ENCODE data around the gene PWWP2B. TPM values are rescaled to one million over a fixed set of nuclear protein-coding genes. Genes with fewer than 3 reads are reported as not detected.

The PWWP2B gene
- total and polyA plus RNA-seq, 2 of the 13 experiments (the other 11 are each of a cell fraction or from before 2014, with no cell fraction given), result 2.3 to 4.7 TPM

DNA sequence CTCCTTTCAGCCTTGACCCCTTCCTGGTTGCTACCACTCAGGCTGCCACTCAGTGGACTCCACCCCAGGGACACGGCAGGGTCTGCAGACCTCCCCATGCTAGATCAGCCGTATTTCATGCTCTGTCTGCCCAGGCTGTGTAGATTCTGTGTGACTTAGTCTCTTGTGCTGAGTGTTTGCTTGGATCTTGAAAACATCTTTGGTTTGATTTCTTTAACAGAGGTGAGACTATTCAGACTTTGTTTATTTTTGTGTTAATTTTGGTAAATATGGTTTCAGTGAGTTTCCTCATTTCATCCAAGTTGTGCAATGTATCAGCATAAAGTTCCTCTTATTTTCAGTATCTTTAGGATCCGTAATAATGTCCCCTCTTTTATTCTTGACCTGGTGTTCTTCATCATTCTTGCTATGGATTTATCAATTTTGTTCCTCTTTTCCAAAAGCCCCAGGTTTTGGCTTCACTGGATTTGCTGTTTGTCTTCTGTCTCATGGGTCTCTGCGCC, 21.2 kb upstream of the PWWP2B start:
- CTCF ChIA-PET (ENCODE audit: low intra/inter-chr PET ratio, low total read pairs), result no interaction called here
- FAIRE-seq, result no peak
- no peaks in the 10 kb centered on the region for H3K36me3 ChIP-seq (replicated peaks in 1 of 2; ENCODE audit: control insufficient read depth in 1 of 2, insufficient read depth in 2 of 2, low read length in 2 of 2)

DNA sequence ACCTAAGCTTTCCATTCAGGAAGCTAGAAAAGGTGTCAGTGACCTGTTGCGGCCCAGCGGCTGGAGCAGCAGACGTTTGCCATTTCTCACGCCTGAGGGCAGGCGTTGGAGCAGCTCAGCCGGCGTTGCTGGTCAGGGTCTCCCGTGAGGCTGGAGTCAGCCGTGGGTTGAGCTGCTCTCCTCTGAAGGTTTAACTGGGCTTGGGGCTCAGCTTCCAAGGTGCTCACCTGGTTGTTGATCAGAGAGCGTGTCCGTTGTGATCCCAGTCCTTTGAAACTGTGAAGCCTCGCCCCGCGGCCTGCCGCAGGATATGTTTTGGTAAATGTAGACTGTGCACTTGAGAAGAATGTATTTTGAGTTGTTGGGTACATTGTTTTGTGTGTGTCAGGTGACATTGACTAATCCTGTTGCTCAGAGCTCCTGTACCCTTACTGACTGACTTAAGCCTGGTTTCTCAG, 20.6 kb upstream of the PWWP2B start:
- Histone ChIP-seq H3K79me2 (ENCODE audit: insufficient read depth, low read length) (no peaks in the 10 kb centered on the region), H3K36me3 (replicated peaks in 1 of 2; ENCODE audit: control insufficient read depth in 1 of 2, insufficient read depth in 2 of 2, low read length in 2 of 2) (no peaks in the 10 kb centered on the region), H3K27me3 (ENCODE audit: control insufficient read depth in 1 of 2, insufficient read depth in 2 of 2, low read length in 2 of 2) (0 out of 5 replicates have a peak, but pooled peaks cover 0 to 5% of the 10 kb centered on the region in 2 experiments), H3K4me2 (ENCODE audit: low read depth, low read length) (no peak overlapping the region), H3K27ac (ENCODE audit: extremely low read length, insufficient read depth, low read length) (no peak overlapping the region), H4K20me1 (ENCODE audit: insufficient read depth, low read length) (no peaks in the 10 kb centered on the region), H3K9me3 (ENCODE audit: low read length) (no peaks in the 10 kb centered on the region), H3K9ac (ENCODE audit: insufficient read depth, low read depth, low read length) (no peak overlapping the region), H2AFZ (ENCODE audit: low read length) (no peak overlapping the region), H3K4me1 (ENCODE audit: insufficient read depth, low read length) (peaks cover 39% of the 10 kb centered on the region), H3K4me3 (replicated peaks in 1 of 3; ENCODE audit: insufficient read depth in 1 of 3, low read depth in 2 of 3, low read length in 3 of 3) (no peak overlapping the region)
- ChIA-PET POLR2A (no interaction called here), CTCF (ENCODE audit: low intra/inter-chr PET ratio, low total read pairs) (no interaction called here)
- no peak for FAIRE-seq
- WGBS (ENCODE audit: low lambda C conversion rate), result 52% methylated on average over 10 of the region's 15 CpGs
- TF ChIP-seq, protein P1, sequence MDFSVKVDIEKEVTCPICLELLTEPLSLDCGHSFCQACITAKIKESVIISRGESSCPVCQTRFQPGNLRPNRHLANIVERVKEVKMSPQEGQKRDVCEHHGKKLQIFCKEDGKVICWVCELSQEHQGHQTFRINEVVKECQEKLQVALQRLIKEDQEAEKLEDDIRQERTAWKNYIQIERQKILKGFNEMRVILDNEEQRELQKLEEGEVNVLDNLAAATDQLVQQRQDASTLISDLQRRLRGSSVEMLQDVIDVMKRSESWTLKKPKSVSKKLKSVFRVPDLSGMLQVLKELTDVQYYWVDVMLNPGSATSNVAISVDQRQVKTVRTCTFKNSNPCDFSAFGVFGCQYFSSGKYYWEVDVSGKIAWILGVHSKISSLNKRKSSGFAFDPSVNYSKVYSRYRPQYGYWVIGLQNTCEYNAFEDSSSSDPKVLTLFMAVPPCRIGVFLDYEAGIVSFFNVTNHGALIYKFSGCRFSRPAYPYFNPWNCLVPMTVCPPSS (IDR thresholded peaks at IDR 0.05), result no peak
- TF ChIP-seq, protein P2, sequence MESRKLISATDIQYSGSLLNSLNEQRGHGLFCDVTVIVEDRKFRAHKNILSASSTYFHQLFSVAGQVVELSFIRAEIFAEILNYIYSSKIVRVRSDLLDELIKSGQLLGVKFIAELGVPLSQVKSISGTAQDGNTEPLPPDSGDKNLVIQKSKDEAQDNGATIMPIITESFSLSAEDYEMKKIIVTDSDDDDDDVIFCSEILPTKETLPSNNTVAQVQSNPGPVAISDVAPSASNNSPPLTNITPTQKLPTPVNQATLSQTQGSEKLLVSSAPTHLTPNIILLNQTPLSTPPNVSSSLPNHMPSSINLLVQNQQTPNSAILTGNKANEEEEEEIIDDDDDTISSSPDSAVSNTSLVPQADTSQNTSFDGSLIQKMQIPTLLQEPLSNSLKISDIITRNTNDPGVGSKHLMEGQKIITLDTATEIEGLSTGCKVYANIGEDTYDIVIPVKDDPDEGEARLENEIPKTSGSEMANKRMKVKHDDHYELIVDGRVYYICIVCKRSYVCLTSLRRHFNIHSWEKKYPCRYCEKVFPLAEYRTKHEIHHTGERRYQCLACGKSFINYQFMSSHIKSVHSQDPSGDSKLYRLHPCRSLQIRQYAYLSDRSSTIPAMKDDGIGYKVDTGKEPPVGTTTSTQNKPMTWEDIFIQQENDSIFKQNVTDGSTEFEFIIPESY (CRISPR knock-in tag; IDR thresholded peaks at IDR 0.05), result peak; percentile 57; the same call in 1 of the 2 replicates
- no peak for DNase-seq (ENCODE audit: low spot score)
- in situ Hi-C loops (cut with HindIII; ENCODE audit: extremely low pct_ligation_motif_present, low pct_unique_long_range_greater_than_20kb), result no loop called here
- intact Hi-C loops (cut with micrococcal nuclease; ENCODE audit: unreplicated experiment), result no loop called here
- BruUV-seq (replicated peaks), result no TSS peak
- peak; percentile 20; the same call in 1 of the 3 replicates for ATAC-seq

More for the DNA sequence above, 21.2 kb upstream of the PWWP2B start:
- Histone ChIP-seq H3K4me1 (ENCODE audit: insufficient read depth, low read length) (peaks cover 37% of the 10 kb centered on the region), H3K4me3 (replicated peaks in 1 of 3; ENCODE audit: insufficient read depth in 1 of 3, low read depth in 2 of 3, low read length in 3 of 3) (peak overlapping the region in 1 of 3 experiments; percentile 18; a peak in 1 of 6 replicates), H4K20me1 (ENCODE audit: insufficient read depth, low read length) (no peaks in the 10 kb centered on the region), H2AFZ (ENCODE audit: low read length) (no peak overlapping the region), H3K27me3 (ENCODE audit: control insufficient read depth in 1 of 2, insufficient read depth in 2 of 2, low read length in 2 of 2) (0 out of 5 replicates have a peak, but pooled peaks cover 0 to 2% of the 10 kb centered on the region in 2 experiments), H3K4me2 (ENCODE audit: low read depth, low read length) (peak overlapping the region; percentile 53), H3K9ac (ENCODE audit: insufficient read depth, low read depth, low read length) (no peak overlapping the region), H3K79me2 (ENCODE audit: insufficient read depth, low read length) (no peaks in the 10 kb centered on the region), H3K9me3 (ENCODE audit: low read length) (no peaks in the 10 kb centered on the region), H3K27ac (ENCODE audit: extremely low read length, insufficient read depth, low read length) (no peak overlapping the region)
- DNase-seq (ENCODE audit: low spot score) (no peak), ATAC-seq (peak; percentile 63; the same call in 2 of the 3 replicates)
- BruUV-seq (replicated peaks), result no TSS peak
- WGBS (ENCODE audit: low lambda C conversion rate), result 27% methylated on average over 4 of the region's 4 CpGs
- intact Hi-C loops (cut with micrococcal nuclease; ENCODE audit: unreplicated experiment), result no loop called here
- in situ Hi-C loops (cut with HindIII; ENCODE audit: extremely low pct_ligation_motif_present, low pct_unique_long_range_greater_than_20kb), result no loop called here
- POLR2A ChIA-PET, result no interaction called here
- TF ChIP-seq CEBPB (IDR thresholded peaks at IDR 0.05; ENCODE audit: borderline replicate concordance, low read depth, low read length), result peak; percentile 26; the same call in 1 of the 2 replicates
- no peak for TF ChIP-seq ASH2L (IDR thresholded peaks at IDR 0.05; ENCODE audit: insufficient read length, low read depth, low read length)
- TF ChIP-seq SRSF4 (IDR thresholded peaks at IDR 0.05; ENCODE audit: low read depth, low read length, poor library complexity, severe bottlenecking), result no peak
- TF ChIP-seq LCORL (IDR thresholded peaks at IDR 0.05), result no peak
- 0 out of 2 replicates have a peak, but pooled peaks have one; percentile 14 for TF ChIP-seq LCORL (CRISPR knock-in tag; IDR thresholded peaks at IDR 0.05)
- TF ChIP-seq ZIK1 (CRISPR knock-in tag; IDR thresholded peaks at IDR 0.05; ENCODE audit: borderline replicate concordance, low read depth), result no peak
- TF ChIP-seq PTBP1 (IDR thresholded peaks at IDR 0.05; ENCODE audit: low read depth, low read length, poor library complexity, severe bottlenecking), result no peak
- TF ChIP-seq NR2C2 (CRISPR knock-in tag; IDR thresholded peaks at IDR 0.05; ENCODE audit: borderline replicate concordance), result 0 out of 2 replicates have a peak, but pooled peaks have one; percentile 3
- TF ChIP-seq SOX5 (CRISPR knock-in tag; IDR thresholded peaks at IDR 0.05; ENCODE audit: borderline replicate concordance), result no peak; the same call in 1 of the 2 replicates
- TF ChIP-seq NR2F6 (IDR thresholded peaks at IDR 0.05), result no peak; the same call in 1 of the 2 replicates
- TF ChIP-seq NR2F6 (CRISPR knock-in tag; IDR thresholded peaks at IDR 0.05), result peak; percentile 38; the same call in 1 of the 2 replicates
